ENCODE data around the gene SAAL1. TPM values are rescaled to one million over a fixed set of nuclear protein-coding genes. Genes with fewer than 3 reads are reported as not detected.

The SAAL1 gene
- total RNA-seq (2014; rRNA removed; shearing (Covaris generic)) (7.5 and 12.6 TPM in 2 replicates), polyA plus RNA-seq (2016; fragmentation: Nextera tagmentation; extraction: Ambion mirVana) (11.6 and 12.9 TPM in 2 replicates)

- Histone ChIP-seq H3K4me2 (ENCODE audit: unreplicated experiment) (peak within 1 kb of the TSS; percentile 87), H3K4me1 (ENCODE audit: insufficient read depth) (peaks cover 5% of the 10 kb centered on the region; the same call in 1 of the 2 replicates), H3F3A (ENCODE audit: insufficient read depth) (no peaks in the 10 kb centered on the region), H3K27me3 (replicated peaks; ENCODE audit: insufficient read depth) (no peaks in the 10 kb centered on the region), H3K4me3 (peak within 1 kb of the TSS; percentile 99), H3K79me2 (ENCODE audit: insufficient read depth) (no peaks in the 10 kb centered on the region), H4K20me1 (ENCODE audit: insufficient read depth) (no peaks in the 10 kb centered on the region), H3K36me3 (ENCODE audit: low read depth) (no peaks in the 10 kb centered on the region), H3K27ac (no peak within 1 kb of the TSS), H3K9me3 (ENCODE audit: low read depth) (no peaks in the 10 kb centered on the region), H3K9me2 (ENCODE audit: insufficient read depth) (no peaks in the 10 kb centered on the region), H3K9ac (peak within 1 kb of the TSS; percentile 80), H2AFZ (peak within 1 kb of the TSS; percentile 98)
- in situ Hi-C loops (cut with MboI), result no loop called here
- 1% methylated on average over 44 to 48 of the region's 48 CpGs for WGBS, 2 experiments (ENCODE audit: low coverage in 1 of 2, low lambda C conversion rate in 2 of 2, missing lambda C conversion rate in 2 of 2)
- no peak for TF ChIP-seq EZH2phosphoT487 (IDR thresholded peaks at IDR 0.05; ENCODE audit: insufficient read depth, low read depth)
- no peak for TF ChIP-seq EZH2 (IDR thresholded peaks at IDR 0.05; ENCODE audit: insufficient read depth, poor library complexity, severe bottlenecking)
- DNase-seq, result peak; percentile 85
These were observed at the start of gene SAAL1 for GRCh38 chr11:18105802-18106574. Gene SAAL1 (minus strand): TSS chr11:18106082. CDS start chr11:18106041, 41 bp downstream.

GRCh38 chr11:18151581-18151980 lies 45.7 kb upstream of the SAAL1 start:
- Histone ChIP-seq H3K79me2 (ENCODE audit: insufficient read depth) (no peaks in the 10 kb centered on the region), H3K4me3 (no peak overlapping the region), H3K27ac (no peak overlapping the region), H2AFZ (no peak overlapping the region), H3K9me3 (ENCODE audit: low read depth) (no peaks in the 10 kb centered on the region), H3K9me2 (ENCODE audit: insufficient read depth) (no peaks in the 10 kb centered on the region), H4K20me1 (ENCODE audit: insufficient read depth) (no peaks in the 10 kb centered on the region), H3K9ac (no peak overlapping the region), H3K36me3 (ENCODE audit: low read depth) (no peaks in the 10 kb centered on the region), H3K27me3 (replicated peaks; ENCODE audit: insufficient read depth) (peaks cover 6% of the 10 kb centered on the region; the same call in 1 of the 2 replicates), H3K4me1 (ENCODE audit: insufficient read depth) (no peaks in the 10 kb centered on the region), H3K4me2 (ENCODE audit: unreplicated experiment) (no peak overlapping the region), H3F3A (ENCODE audit: insufficient read depth) (no peaks in the 10 kb centered on the region)
- in situ Hi-C loops (cut with MboI), result no loop called here
- WGBS, 2 experiments (ENCODE audit: low coverage in 1 of 2, low lambda C conversion rate in 2 of 2, missing lambda C conversion rate in 2 of 2), result 37 to 44% methylated on average over 3 of the region's 3 CpGs
- TF ChIP-seq EZH2phosphoT487 (IDR thresholded peaks at IDR 0.05; ENCODE audit: insufficient read depth, low read depth), result no peak
- TF ChIP-seq EZH2 (IDR thresholded peaks at IDR 0.05; ENCODE audit: insufficient read depth, poor library complexity, severe bottlenecking), result no peak
- no peak for DNase-seq

GRCh38 chr11:18145837-18146236 lies 40.0 kb upstream of the SAAL1 start:
- no peak overlapping the region for H2AFZ ChIP-seq
- H3K36me3 ChIP-seq (ENCODE audit: low read depth), result no peaks in the 10 kb centered on the region
- H3K9ac ChIP-seq, result no peak overlapping the region
- 0 out of 2 replicates have a peak, but pooled peaks cover 6% of the 10 kb centered on the region for H3K27me3 ChIP-seq (replicated peaks; ENCODE audit: insufficient read depth)
- H3K4me1 ChIP-seq (ENCODE audit: insufficient read depth), result no peaks in the 10 kb centered on the region
- TF ChIP-seq EZH2 (IDR thresholded peaks at IDR 0.05; ENCODE audit: insufficient read depth, poor library complexity, severe bottlenecking) (no peak), EZH2phosphoT487 (IDR thresholded peaks at IDR 0.05; ENCODE audit: insufficient read depth, low read depth) (no peak)
- no peaks in the 10 kb centered on the region for H3F3A ChIP-seq (ENCODE audit: insufficient read depth)
- no peak for DNase-seq
- no peaks in the 10 kb centered on the region for H3K9me2 ChIP-seq (ENCODE audit: insufficient read depth)
- H4K20me1 ChIP-seq (ENCODE audit: insufficient read depth), result no peaks in the 10 kb centered on the region
- H3K9me3 ChIP-seq (ENCODE audit: low read depth), result no peaks in the 10 kb centered on the region
- no peak overlapping the region for H3K4me3 ChIP-seq
- no peak overlapping the region for H3K4me2 ChIP-seq (ENCODE audit: unreplicated experiment)
- H3K27ac ChIP-seq, result no peak overlapping the region
- in situ Hi-C loops (cut with MboI), result no loop called here
- 18 to 21% methylated on average over 3 of the region's 3 CpGs for WGBS, 2 experiments (ENCODE audit: low coverage in 1 of 2, low lambda C conversion rate in 2 of 2, missing lambda C conversion rate in 2 of 2)
- H3K79me2 ChIP-seq (ENCODE audit: insufficient read depth), result no peaks in the 10 kb centered on the region

GRCh38 chr11:18145025-18145424 lies 39.1 kb upstream of the SAAL1 start:
- H4K20me1 ChIP-seq (ENCODE audit: insufficient read depth), result no peaks in the 10 kb centered on the region
- peaks cover 6% of the 10 kb centered on the region; the same call in 1 of the 2 replicates for H3K27me3 ChIP-seq (replicated peaks; ENCODE audit: insufficient read depth)
- H3K27ac ChIP-seq, result no peak overlapping the region
- DNase-seq, result no peak
- H3K79me2 ChIP-seq (ENCODE audit: insufficient read depth), result no peaks in the 10 kb centered on the region
- no peak overlapping the region for H3K4me2 ChIP-seq (ENCODE audit: unreplicated experiment)
- H3K36me3 ChIP-seq (ENCODE audit: low read depth), result no peaks in the 10 kb centered on the region
- 70 to 85% methylated on average over 2 of the region's 2 CpGs for WGBS, 2 experiments (ENCODE audit: low coverage in 1 of 2, low lambda C conversion rate in 2 of 2, missing lambda C conversion rate in 2 of 2)
- no peaks in the 10 kb centered on the region for H3K9me3 ChIP-seq (ENCODE audit: low read depth)
- H3K4me1 ChIP-seq (ENCODE audit: insufficient read depth), result no peaks in the 10 kb centered on the region
- H3K9me2 ChIP-seq (ENCODE audit: insufficient read depth), result no peaks in the 10 kb centered on the region
- in situ Hi-C loops (cut with MboI), result no loop called here
- TF ChIP-seq EZH2 (IDR thresholded peaks at IDR 0.05; ENCODE audit: insufficient read depth, poor library complexity, severe bottlenecking), result no peak
- TF ChIP-seq EZH2phosphoT487 (IDR thresholded peaks at IDR 0.05; ENCODE audit: insufficient read depth, low read depth), result no peak
- no peak overlapping the region for H3K4me3 ChIP-seq
- no peak overlapping the region for H3K9ac ChIP-seq
- H2AFZ ChIP-seq, result no peak overlapping the region
- H3F3A ChIP-seq (ENCODE audit: insufficient read depth), result no peaks in the 10 kb centered on the region
